Measurements from ENCODE around the gene ASPRV1.
"Not testable (repeated sequence)": the region's sequence is repeated elsewhere in the genome, so short reads cannot be mapped to it uniquely, and the experiment has no call there.

ASPRV1 gene
- 0 reads per million in 2 donors for total RNA-seq

GRCh38 chr2:69961496-69961895, at the start of gene ASPRV1:
Gene ASPRV1, minus strand, starts transcription at chr2:69961631. Its CDS starts 195 bp downstream, at chr2:69961436.
- DNase-seq, result no peak

DNA sequence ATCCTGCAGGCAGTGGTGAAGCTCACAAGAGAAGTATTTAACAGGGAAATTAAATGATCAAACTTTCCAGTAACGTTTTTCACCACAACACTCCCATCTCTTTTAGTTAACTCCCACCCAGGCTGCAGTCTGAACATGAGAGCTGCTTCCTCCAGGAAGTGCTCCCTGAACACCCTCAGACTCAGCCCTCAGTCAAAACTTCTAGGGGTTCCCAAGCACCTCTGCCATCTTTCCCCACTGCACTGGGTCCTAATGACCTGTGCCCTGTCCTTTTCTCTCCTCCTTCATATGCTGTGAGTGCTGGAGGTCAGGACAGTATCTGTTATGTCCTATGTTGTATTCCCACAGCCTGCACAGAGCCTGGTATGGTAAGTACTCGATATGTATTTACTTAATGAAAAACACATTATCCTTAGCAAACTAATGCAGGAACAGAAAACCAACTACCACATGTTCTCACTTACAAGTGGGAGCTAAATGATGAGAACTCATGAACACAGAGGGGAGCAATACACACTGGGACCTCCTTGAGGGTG, 49.2 kb upstream of the ASPRV1 start:
- no peak for DNase-seq

- DNase-seq, result no peak
Measured at GRCh38 chr2:70009762-70010575, 48.5 kb upstream of the ASPRV1 start.

GRCh38 chr2:70008290-70008689, 46.9 kb upstream of the ASPRV1 start:
- no peak for DNase-seq

DNA sequence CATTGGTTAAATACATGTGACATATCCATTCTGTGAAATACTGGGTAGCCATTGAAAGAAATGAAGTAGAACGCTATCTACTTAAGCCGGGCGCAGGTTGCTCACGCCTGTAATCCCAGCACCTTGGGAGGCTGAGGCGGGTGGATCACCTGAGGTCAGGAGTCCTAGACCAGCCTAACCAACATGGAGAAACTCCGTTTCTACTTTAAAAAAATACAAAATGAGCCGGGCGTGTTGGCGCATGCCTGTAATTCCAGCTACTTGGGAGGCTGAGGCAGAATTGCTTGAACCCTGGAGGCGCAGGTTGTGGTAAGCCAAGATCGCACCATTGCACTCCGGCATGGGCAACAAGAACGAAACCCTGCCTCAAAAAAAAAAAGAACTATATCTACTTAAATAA, 45.7 kb upstream of the ASPRV1 start:
- no peak for DNase-seq

GRCh38 chr2:70006447-70006784, 45.0 kb upstream of the ASPRV1 start:
- DNase-seq, result no peak

DNA sequence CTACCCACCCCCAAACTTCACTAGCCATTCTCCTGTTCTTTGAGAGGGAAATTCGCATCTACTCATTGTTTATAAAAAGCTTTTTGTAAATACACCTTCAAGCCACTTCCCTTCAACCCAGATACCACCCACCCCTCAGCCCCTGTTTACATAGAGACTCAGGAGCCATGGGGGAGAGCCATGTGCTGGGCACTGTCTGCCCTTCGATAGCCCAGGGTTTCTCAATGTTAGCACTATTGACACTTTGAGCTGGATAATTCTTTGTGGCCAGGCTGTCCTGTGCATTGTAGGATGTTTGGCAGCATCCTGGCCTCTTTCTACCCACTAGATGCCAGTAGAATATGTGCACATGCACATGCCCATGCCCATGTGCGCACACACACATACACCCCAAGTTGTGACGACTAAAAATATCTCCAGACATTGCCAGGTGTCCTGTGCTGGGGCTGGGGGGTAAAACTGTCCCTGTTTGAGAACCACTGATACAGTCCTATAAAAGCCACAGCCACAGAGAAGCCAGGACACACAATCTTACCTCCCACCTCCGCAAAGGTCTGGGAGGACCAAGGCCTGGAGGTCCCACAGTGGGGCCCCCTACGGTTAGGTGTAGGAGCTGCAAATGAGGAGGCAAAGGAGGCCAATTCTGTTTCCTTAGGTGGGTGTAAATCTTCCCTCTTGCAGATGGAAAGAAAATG, 44.5 kb upstream of the ASPRV1 start:
- no peak for DNase-seq

GRCh38 chr2:70005216-70005615, 43.8 kb upstream of the ASPRV1 start:
- no peak for DNase-seq

DNA sequence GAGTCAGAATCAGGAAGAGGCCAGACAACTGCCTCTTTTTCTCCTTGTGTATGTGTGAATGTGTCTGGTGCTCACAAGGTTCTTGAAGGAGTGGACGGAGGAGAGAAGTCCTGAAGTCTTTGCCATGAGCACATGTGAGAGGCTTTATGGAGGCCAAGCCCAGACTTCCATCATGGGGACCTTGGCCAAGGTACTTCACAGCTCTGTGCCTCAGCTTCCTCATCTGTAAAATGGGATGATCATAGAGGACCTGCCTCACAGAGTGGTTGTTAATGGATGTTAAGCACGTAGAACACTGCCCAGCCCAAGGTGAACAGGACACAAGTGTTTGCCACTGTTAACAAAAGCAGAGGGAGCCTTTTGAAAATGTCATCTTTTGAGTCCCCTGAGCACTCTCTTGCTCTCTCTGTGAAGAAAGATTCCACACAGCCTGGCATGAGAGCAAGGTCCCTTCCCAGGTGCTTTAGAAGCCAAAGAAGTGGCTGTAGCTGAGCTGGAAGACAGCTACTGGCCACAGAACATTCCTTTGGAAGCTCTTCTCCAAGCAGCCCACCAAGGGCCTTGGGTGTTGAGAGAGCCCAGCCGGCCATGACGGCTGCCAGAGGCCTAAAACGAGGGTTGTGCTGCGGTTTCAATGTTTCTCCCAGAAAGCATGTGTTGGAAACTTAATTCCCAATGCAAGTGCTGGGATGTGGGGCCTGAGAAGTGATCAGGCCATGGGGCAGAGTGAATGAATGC, 41.8 kb upstream of the ASPRV1 start:
- no peak for DNase-seq

- peak in 1 of 5 experiments; percentile 35 for DNase-seq
Measured at GRCh38 chr2:70002241-70002899, 40.9 kb upstream of the ASPRV1 start.

DNA sequence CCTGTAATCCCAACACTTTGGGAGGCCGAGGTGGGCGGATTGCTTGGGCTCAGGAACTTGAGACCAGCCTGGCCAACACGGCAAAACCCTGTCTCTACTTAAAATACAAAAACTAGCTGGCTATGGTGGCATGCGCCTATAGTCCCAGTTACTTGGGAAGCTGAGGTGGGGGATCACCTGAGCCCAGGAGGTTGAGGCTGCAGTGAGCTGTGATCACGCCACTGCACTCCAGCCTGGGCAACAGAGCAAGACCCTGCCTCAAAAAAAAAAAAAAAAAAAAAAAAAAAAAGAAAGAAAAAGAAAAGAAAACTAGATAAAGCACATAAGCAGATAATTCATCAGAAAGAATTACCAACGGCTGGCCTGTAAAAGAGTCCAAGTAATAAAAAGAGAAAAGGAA, 39.1 kb upstream of the ASPRV1 start:
- DNase-seq, result not testable (repeated sequence)

DNA sequence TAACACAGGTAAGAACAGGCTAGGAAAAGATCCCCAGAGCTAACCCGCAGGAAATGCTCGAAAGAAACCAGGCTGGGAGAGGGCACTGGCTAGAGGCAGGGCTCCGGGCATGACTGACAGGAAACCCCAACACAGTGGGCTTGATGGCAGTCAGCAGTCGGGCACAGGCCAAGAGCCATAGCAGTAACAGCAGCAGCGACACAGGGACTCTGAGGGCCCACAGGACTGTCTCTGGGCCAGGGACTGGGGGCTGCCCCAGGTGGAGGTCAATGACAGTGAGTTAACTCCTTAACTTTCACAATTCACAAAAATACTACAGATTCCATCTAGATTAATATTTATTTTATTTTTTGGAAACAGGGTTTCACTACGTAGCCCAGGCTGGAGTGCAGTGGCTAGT, 37.3 kb upstream of the ASPRV1 start:
- DNase-seq, result no peak

DNA sequence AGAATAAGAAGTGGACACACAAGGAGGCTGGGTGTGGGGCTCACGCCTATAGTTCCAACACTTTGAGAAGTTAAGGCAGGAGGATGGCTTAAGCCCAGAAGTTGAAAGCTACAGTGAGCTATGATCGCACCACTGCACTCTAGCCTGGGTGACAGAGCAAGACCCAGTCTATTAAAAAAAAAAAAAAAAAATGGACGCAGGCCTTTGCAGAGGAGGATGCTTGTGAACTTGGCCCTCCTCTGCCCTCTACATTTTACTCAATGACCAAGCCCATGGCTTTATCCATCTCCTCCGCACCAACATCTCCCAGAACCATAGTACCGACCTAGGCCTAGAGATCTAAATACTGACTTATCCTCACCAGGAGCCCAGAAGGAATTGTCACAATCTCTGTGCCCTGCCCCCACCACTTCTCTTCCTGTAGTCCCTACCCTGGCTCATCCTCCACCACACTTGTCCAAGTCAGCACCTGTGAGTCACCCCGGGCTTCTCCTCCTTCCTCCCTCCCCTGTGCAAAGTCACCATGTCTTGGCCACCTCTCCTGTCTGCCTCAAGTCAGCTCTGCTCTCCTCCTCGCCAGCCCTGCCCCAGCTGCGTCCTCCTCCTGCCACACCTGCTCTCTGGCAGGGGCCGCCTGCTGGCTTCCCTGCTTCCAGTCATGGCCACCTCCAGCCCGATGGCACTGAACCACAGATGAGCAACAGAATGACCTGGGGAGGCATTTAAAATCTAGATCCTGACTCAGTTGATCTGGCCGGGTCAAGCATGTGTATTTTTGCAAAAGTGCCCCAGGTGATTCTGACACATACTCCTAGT, 35.8 kb upstream of the ASPRV1 start:
- no peak for DNase-seq

DNA sequence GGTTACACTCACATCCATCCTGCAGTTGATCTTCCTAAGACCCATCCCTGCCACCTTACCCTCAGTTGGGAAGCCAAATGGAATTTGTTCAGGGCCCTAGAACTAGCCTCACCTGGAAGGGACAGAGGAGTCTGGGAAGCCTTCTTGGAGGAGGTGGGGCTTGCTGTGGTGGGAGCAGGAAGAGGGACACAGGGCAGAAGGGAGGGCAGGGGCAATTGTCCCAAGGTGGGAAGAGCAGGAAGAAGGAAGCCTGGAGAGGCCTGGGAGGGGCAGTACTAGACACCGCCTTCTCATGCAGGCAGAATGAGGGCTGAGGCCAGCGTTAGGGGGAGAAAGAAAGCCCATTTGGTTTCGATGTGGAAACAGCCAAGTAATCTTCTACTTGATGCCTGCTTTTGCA, 34.1 kb upstream of the ASPRV1 start:
- DNase-seq, result no peak

GRCh38 chr2:69994166-69994565, 32.7 kb upstream of the ASPRV1 start:
- no peak for DNase-seq

GRCh38 chr2:69993708-69994107, 32.3 kb upstream of the ASPRV1 start:
- DNase-seq, result no peak

GRCh38 chr2:69993048-69993565, 31.7 kb upstream of the ASPRV1 start:
- DNase-seq, result no peak

DNA sequence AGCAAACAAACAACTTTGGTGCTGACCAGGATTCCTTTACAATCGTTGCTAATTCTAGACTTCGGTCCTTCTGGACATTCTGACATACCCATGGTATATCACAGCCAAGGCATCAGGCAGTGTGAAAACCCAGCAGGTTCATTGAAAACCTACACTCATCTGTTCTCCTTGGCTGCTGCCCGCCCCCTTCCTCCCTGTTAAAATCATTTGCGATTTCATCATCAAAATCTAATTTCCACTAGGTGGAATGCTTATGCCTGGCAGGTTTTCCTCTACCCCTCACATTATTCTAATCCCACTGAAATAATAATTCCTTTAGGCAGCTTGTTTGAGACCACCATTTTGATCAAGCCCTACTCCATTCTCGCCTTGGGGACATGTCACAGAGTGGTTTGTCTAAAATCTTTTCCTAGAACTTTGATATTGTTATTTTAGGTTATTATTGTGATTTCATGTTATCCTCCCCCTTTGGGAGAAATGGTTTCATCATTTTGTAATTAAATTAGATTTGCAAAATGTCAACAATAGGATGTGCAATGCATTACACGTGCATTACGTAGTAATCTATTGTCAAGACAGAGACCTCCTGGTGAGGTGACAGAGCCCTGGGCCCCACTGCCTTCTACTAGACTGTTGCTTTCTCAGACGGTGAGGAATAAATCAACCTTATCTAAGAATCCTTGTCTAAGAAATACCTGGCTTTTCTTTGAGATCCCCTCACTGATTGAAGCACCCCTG, 31.0 kb upstream of the ASPRV1 start:
- no peak for DNase-seq

GRCh38 chr2:69989441-69990105, 28.1 kb upstream of the ASPRV1 start:
- DNase-seq, result no peak

DNA sequence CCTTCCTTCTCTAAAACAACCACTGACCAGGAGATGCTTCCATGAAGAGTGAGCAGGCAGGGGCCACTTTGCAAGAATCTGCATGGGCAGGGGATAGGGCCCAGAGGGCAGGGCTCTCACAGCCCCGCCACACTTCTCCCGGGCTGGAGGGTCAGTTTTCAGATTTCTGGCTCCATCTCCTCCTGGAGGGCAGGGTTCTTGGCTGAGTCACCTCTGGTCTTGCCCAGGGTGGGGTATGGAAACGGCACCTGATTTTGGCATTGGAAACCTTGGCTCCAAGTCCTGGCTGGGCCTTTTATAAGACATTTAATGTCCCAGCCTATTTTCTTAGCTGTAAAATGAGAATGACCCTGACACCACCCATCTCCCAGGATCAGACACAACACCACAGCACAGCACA, 27.6 kb upstream of the ASPRV1 start:
- DNase-seq, result no peak

All from T-helper 2 cell (primary cell).